Ectodermal cell (in vitro differentiated cells): ENCODE results near the gene VSIR.

Source experiments
- H3K27ac ChIP-seq: 2 replicates; pipeline ENCODE4 v1.7.0; 2013; ENCODE audit warnings: mild to moderate bottlenecking, low read depth, low read length; ENCODE audit not compliant: insufficient read depth, poor library complexity, severe bottlenecking
- H3K27me3 ChIP-seq: 2 replicates; pipeline ENCODE4 v1.7.0; 2013; ENCODE audit warnings: mild to moderate bottlenecking, low read length; ENCODE audit not compliant: insufficient read depth, control insufficient read depth, poor library complexity, severe bottlenecking
- H3K36me3 ChIP-seq: one replicate; pipeline ENCODE4 v1.7.0; 2013; ENCODE audit warnings: low read length; ENCODE audit not compliant: control insufficient read depth, insufficient read depth
- H3K4me1 ChIP-seq: one replicate; pipeline ENCODE4 v1.7.0; 2013; ENCODE audit warnings: low read length; ENCODE audit not compliant: control insufficient read depth, insufficient read depth
- H3K4me3 ChIP-seq: 2 replicates; pipeline ENCODE4 v1.7.0; 2013; ENCODE audit warnings: low read depth, low read length, control low read depth; ENCODE audit not compliant: insufficient read depth
- H3K9me3 ChIP-seq: 2 replicates; pipeline ENCODE4 v1.7.0; 2013; ENCODE audit warnings: mild to moderate bottlenecking, low read length, moderate library complexity; ENCODE audit not compliant: control insufficient read depth
- WGBS, 2 experiments: methylation state at CpG; one replicate each; pipeline ENCODE4 v1.1.7; 2013; ENCODE audit warnings: missing lambda C conversion rate in 2 of 2; 5-methylcytosine and 5-hydroxymethylcytosine counted together

Gene VSIR

DNA sequence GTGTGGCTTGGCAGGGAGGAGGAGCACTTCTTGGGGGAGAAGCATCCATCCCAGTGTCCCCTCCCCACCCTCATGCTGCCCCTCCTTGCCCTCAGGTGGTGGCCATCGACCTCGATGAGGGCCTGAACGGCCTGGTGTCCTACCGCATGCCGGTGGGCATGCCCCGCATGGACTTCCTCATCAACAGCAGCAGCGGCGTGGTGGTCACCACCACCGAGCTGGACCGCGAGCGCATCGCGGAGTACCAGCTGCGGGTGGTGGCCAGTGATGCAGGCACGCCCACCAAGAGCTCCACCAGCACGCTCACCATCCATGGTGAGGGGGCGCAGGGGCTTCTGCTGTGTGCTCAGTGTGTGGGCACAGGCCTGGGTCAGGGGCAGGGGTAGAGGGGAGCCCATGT lies 68.5 kb downstream of the VSIR start:
- Histone ChIP-seq H3K36me3 (no peaks in the 10 kb centered on the region), H3K27ac (no peak overlapping the region), H3K4me1 (peaks cover 15% of the 10 kb centered on the region), H3K4me3 (no peak overlapping the region), H3K27me3 (no peaks in the 10 kb centered on the region), H3K9me3 (no peaks in the 10 kb centered on the region)
- 94 to 95% methylated on average over 18 of the region's 18 CpGs for WGBS, 2 experiments

DNA sequence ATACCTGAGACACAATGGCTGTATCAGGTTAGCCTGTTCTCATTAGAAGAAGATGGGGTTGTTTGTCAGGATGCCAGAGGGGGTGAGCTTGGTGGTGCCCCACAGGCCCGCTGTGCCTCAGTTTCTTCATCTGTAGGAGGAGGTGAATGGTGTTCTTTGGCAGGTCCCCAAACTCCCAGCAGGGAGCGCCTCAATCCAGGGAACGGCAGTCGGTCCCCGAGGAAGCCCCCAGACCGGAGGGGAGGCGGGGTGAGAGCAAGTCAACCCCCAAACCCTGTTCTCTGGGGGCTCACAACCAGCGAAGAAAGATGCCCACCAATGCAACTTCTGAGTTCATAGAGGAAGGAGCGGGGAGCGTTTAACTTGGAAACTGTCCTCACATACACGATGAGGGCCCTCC lies 69.7 kb downstream of the VSIR start:
- Histone ChIP-seq H3K4me1 (peaks cover 15% of the 10 kb centered on the region), H3K36me3 (no peaks in the 10 kb centered on the region)

DNA sequence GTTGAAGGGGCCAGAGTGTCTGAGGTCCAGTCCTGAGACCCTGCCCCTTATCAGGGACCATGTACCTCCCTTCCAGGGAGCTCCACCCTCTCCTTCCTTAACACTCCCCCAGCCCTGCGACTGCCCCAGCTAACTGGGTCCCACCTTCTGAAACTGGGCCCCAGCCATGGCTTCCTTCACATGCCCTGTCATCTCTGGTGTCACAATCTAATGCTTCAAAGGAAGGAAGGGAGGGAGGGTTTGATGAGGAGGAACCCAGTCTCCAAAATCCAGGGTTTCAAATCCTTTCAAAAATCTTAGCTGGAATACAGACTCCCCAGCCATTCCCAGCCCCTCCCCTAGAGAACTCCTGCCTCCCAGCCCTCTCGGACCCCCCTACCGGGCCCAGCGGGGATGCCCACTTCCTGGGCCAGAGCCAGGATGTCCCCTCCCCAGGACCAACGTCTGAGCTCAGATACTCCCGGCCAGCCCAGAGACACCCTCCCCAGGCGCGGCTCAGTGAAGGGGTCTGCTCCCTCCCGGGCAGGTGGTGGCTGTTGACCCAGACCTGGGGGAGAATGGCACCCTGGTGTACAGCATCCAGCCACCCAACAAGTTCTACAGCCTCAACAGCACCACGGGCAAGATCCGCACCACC lies 71.7 kb downstream of the VSIR start:
- Histone ChIP-seq H3K9me3 (no peaks in the 10 kb centered on the region), H3K4me3 (no peak overlapping the region), H3K36me3 (no peaks in the 10 kb centered on the region), H3K27ac (no peak overlapping the region), H3K27me3 (no peaks in the 10 kb centered on the region), H3K4me1 (peaks cover 15% of the 10 kb centered on the region)
- 85 to 86% methylated on average over 11 of the region's 11 CpGs for WGBS, 2 experiments

More for the DNA sequence above, 69.7 kb downstream of the VSIR start:
- Histone ChIP-seq H3K4me3 (no peak overlapping the region), H3K27me3 (no peaks in the 10 kb centered on the region), H3K9me3 (no peaks in the 10 kb centered on the region), H3K27ac (no peak overlapping the region)
- WGBS, 2 experiments: 94 to 96% methylated on average over 11 of the region's 11 CpGs

DNA sequence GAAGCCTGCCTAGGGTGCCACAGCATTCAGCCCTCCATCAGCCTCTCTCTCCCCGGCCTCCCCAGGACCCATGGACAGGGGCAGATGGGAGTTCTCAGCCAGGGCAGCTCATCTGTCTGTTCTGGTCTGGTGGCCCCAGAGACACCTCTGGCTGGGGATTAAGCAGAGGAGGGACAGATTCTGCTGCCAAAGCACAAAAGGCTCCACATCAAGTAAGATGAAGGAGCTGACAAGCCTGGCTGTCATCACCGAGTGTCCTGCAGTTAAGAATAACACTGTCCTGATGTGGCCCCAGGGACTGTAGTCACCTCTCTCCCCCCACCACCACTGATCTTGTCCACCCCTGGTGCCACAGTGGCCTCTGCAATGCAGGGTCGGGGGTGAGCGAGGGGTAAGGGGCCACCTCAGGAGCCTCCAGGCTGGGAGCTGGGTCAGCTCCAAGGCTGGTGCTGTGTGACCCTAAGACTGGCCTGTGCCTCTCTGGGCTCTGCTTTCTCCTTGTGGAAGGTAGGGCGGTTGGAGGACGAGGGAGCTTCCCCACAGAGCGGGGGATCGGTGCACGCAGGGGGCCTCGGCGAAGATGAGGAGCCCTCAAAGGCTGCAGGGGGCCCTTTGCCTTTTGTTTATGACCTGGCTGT lies 72.5 kb downstream of the VSIR start:
- no peak overlapping the region for H3K27ac ChIP-seq
- no peaks in the 10 kb centered on the region for H3K27me3 ChIP-seq
- H3K4me3 ChIP-seq: no peak overlapping the region
- H3K4me1 ChIP-seq: peaks cover 17% of the 10 kb centered on the region
- 79 to 81% methylated on average over 11 of the region's 11 CpGs for WGBS, 2 experiments
- no peaks in the 10 kb centered on the region for H3K36me3 ChIP-seq
- H3K9me3 ChIP-seq: no peaks in the 10 kb centered on the region

DNA sequence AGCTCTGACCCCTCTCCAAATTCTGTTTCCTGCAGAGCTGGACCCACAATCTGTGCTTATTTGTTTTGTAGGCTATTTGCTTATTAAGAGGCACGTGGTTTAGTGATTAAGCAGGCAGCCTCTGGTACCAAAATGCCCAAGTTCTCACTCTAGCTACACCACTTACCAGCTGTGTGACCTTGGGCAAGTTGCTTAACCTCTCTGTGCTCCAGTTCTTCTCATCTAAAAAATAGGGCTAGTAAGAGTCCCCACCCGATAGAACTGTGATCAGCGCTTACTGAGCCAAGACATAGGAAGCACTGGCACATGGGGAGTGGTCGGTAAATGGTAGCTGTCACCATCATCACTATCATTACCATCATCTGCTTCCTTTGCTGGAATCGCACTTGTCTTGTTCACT lies 74.6 kb downstream of the VSIR start:
- Histone ChIP-seq H3K27me3 (no peaks in the 10 kb centered on the region), H3K9me3 (no peaks in the 10 kb centered on the region), H3K27ac (no peak overlapping the region), H3K4me1 (peaks cover 13% of the 10 kb centered on the region), H3K4me3 (no peak overlapping the region), H3K36me3 (no peaks in the 10 kb centered on the region)
- 84 to 93% methylated on average over 5 of the region's 5 CpGs for WGBS, 2 experiments

DNA sequence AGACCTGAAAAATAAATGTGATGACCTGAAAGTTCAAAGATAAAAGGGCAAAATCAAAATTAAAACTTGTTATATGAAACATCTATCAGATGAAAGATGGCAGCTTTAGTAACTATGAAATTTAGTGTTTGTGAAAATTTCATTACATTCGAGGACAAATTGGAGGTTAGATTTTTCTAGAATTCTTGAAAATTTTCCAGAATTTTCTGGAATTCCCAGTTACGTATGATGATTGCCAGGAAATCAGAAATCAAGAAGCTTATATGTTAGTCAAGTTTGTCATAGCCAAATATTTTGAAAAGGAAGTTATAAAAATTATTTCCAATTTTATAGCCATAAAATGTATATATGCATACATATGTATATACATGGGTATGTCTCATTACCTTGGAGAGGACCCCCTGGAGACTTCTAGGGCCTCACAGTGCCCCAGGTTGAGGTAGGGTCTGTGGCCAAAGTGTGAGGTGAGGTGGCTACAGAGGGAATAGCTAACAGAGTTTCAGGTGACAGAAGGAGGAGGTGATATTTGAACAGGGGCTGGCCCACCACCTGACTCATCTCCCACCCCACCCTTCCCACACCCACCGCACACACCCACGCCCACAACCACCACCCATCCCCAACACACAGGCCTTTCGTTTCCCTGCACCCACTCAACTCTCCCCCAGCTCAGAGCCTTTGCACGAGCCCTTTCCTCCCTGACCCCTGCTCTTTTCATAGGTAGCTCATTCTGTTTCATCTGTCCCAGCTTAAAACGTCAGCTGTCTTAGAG lies 75.2 kb downstream of the VSIR start:
- H3K4me1 ChIP-seq: peaks cover 13% of the 10 kb centered on the region
- H3K27me3 ChIP-seq: no peaks in the 10 kb centered on the region
- WGBS, 2 experiments: 86 to 87% methylated on average over 7 of the region's 7 CpGs
- H3K4me3 ChIP-seq: no peak overlapping the region
- no peaks in the 10 kb centered on the region for H3K9me3 ChIP-seq
- H3K36me3 ChIP-seq: no peaks in the 10 kb centered on the region
- H3K27ac ChIP-seq: no peak overlapping the region
